Testis (tissue), 3 donors: ENCODE data around the gene WNT11. TPM values are rescaled to one million over a fixed set of nuclear protein-coding genes. Genes with fewer than 3 reads are reported as not detected.

Source experiments
- DNase-seq: peaks from one replicate; pipeline ENCODE4 v3.0.0-alpha.2; 2019
- H3K27ac ChIP-seq, 2 donors: fragments of 200-600 bp; sonication (generic); one replicate each; pipeline ENCODE4 v1.5.1; 2019
- H3K27me3 ChIP-seq: fragments of 200-600 bp; sonication (generic); one replicate; pipeline ENCODE4 v1.5.1; 2019
- H3K36me3 ChIP-seq: fragments of 200-600 bp; sonication (generic); one replicate; pipeline ENCODE4 v1.5.1; 2017; ENCODE audit warnings: low read depth; ENCODE audit errors: missing control alignments
- H3K4me1 ChIP-seq: fragments of 200-600 bp; sonication (generic); one replicate; pipeline ENCODE4 v1.5.1; 2019
- H3K4me3 ChIP-seq, 2 donors: fragments of 200-600 bp; sonication (generic); one replicate each; pipeline ENCODE4 v1.5.1; 2017 to 2019
- H3K9me3 ChIP-seq: fragments of 200-600 bp; sonication (generic); one replicate; pipeline ENCODE4 v1.5.1; 2017
- CTCF ChIP-seq, 3 experiments: fragments of 450-650 bp in 2 of 3; fragments of 200-600 bp in 1 of 3; sonication (generic) in 1 of 3; IDR thresholded peaks; one replicate each; pipeline ENCODE4 v1.5.1; 2016 to 2019; ENCODE audit warnings: antibody characterized with exemption in 3 of 3, mild to moderate bottlenecking in 2 of 3, moderate library complexity in 1 of 3
- POLR2A ChIP-seq: fragments of 450-650 bp; IDR thresholded peaks from one replicate; pipeline ENCODE4 v1.6.1; 2017; ENCODE audit warnings: antibody characterized with exemption, mild to moderate bottlenecking, moderate library complexity
- WGBS, 2 donors: methylation state at CpG; one replicate each; pipeline ENCODE4 v1.1.5; 2018; 5-methylcytosine and 5-hydroxymethylcytosine counted together
- intact Hi-C: fragments of 100-400 bp; cut with DNase I; formaldehyde crosslinking; loops from one replicate; pipeline ENCODE4 v1.15.1; 2023; ENCODE audit warnings: low total_unique reads
- polyA plus RNA-seq: library from polyadenylated mRNA; stranded (reverse); fragments of 350-450 nt; fragmentation: Illumina TruSeq; extraction: RNeasy Lipid Tissue Mini Kit (QIAGEN cat#74804); gene quantifications from one replicate; pipeline ENCODE4 v1.2.3, GENCODE V29; 2014; ENCODE audit warnings: low read depth, low replicate concordance; ENCODE audit not compliant: insufficient read depth
- total RNA-seq, 2 donors: library from RNA; depleted of rRNA; stranded (reverse); fragments of >200 nt; gene quantifications; one replicate each; pipeline ENCODE4 v1.2.3, GENCODE V29; 2016

The WNT11 gene
- total and polyA plus RNA-seq, 3 donors from 2014 or later = 2.7 to 4.3 (median 2.8) TPM

GRCh38 chr11:76217653-76218160 is 11.4 kb upstream of the WNT11 start:
- no peak for TF ChIP-seq POLR2A
- TF ChIP-seq CTCF (IDR thresholded peaks at IDR 0.05) = no peak
- Histone ChIP-seq H3K27ac (no peak overlapping the region), H3K9me3 (no peaks in the 10 kb centered on the region), H3K4me3 (no peak overlapping the region), H3K36me3 (no peaks in the 10 kb centered on the region), H3K27me3 (no peaks in the 10 kb centered on the region), H3K4me1 (peaks cover 5% of the 10 kb centered on the region)
- DNase-seq = no peak
- 86 to 93% methylated on average over 8 of the region's 8 CpGs for WGBS, 2 donors
- intact Hi-C loops = no loop called here

- no peak overlapping the region for H3K4me3 ChIP-seq
- H3K4me1 ChIP-seq = peaks cover 5% of the 10 kb centered on the region
- intact Hi-C loops = no loop called here
- TF ChIP-seq POLR2A (no peak), CTCF (IDR thresholded peaks at IDR 0.05) (no peak)
- no peak for DNase-seq
- no peaks in the 10 kb centered on the region for H3K9me3 ChIP-seq
- H3K36me3 ChIP-seq = no peaks in the 10 kb centered on the region
- H3K27me3 ChIP-seq = no peaks in the 10 kb centered on the region
- 68 to 72% methylated on average over 9 of the region's 9 CpGs for WGBS, 2 donors
- no peak overlapping the region for H3K27ac ChIP-seq
Measured at GRCh38 chr11:76216536-76217325, 10.4 kb upstream of the WNT11 start.

- Histone ChIP-seq H3K4me3 (no peak overlapping the region), H3K36me3 (no peaks in the 10 kb centered on the region), H3K4me1 (peaks cover 8% of the 10 kb centered on the region), H3K27ac (no peak overlapping the region), H3K27me3 (no peaks in the 10 kb centered on the region), H3K9me3 (no peaks in the 10 kb centered on the region)
- intact Hi-C loops = no loop called here
- TF ChIP-seq POLR2A (no peak), CTCF (IDR thresholded peaks at IDR 0.05) (no peak)
- DNase-seq = no peak
- 81 to 87% methylated on average over 6 of the region's 6 CpGs for WGBS, 2 donors
Measured at GRCh38 chr11:76215941-76216340, 9.6 kb upstream of the WNT11 start.

- H3K4me3 ChIP-seq = no peak overlapping the region
- 89 to 95% methylated on average over 7 of the region's 7 CpGs for WGBS, 2 donors
- intact Hi-C loops = no loop called here
- H3K27ac ChIP-seq = no peak overlapping the region
- H3K4me1 ChIP-seq = peaks cover 11% of the 10 kb centered on the region
- H3K36me3 ChIP-seq = no peaks in the 10 kb centered on the region
- DNase-seq = no peak
- TF ChIP-seq CTCF (IDR thresholded peaks at IDR 0.05) (no peak), POLR2A (no peak)
- no peaks in the 10 kb centered on the region for H3K9me3 ChIP-seq
- no peaks in the 10 kb centered on the region for H3K27me3 ChIP-seq
Measured at GRCh38 chr11:76214968-76215548, 8.8 kb upstream of the WNT11 start.
